ENCODE data around the gene FILIP1.

The FILIP1 gene

GRCh38 chr6:75263401-75263750 is 230.2 kb downstream of the FILIP1 start:
- no peak for TF ChIP-seq CTCF (IDR thresholded peaks at IDR 0.05; ENCODE audit: insufficient read depth, low read length, missing control alignments)
- POLR2A ChIA-PET = no interaction called here
- no peak overlapping the region for H3K4me3 ChIP-seq (ENCODE audit: low read depth, low read length)

GRCh38 chr6:75262716-75263400 is 230.7 kb downstream of the FILIP1 start:
- TF ChIP-seq CTCF (IDR thresholded peaks at IDR 0.05; ENCODE audit: insufficient read depth, low read length, missing control alignments) = no peak
- ChIA-PET POLR2A (no interaction called here), CTCF (interaction anchor here (0.8 to 1.9 kb wide), 7 partner anchors 12 to 284 kb away, joined by 3 to 7 read pairs (median 3); no protein-coding TSS in a partner anchor)
- H3K4me3 ChIP-seq (ENCODE audit: low read depth, low read length) = no peak overlapping the region
- DNase-seq (ENCODE audit: low read depth, low spot score) = no peak

More at GRCh38 chr6:75263401-75263750, 230.2 kb downstream of the FILIP1 start:
- DNase-seq (ENCODE audit: low read depth, low spot score) = no peak
- CTCF ChIA-PET = interaction anchor here (0.8 to 1.9 kb wide), 5 partner anchors 12 to 283 kb away, joined by 3 to 7 read pairs (median 4); no protein-coding TSS in a partner anchor

- POLR2A ChIA-PET = no interaction called here
Observed at GRCh38 chr6:75261299-75261698, 232.3 kb downstream of the FILIP1 start.

GRCh38 chr6:75257343-75258087 is 236.1 kb downstream of the FILIP1 start:
- no peak for TF ChIP-seq CTCF (IDR thresholded peaks at IDR 0.05; ENCODE audit: insufficient read depth, low read length, missing control alignments)
- no peak for DNase-seq (ENCODE audit: low read depth, low spot score)
- H3K4me3 ChIP-seq (ENCODE audit: low read depth, low read length) = no peak overlapping the region
- POLR2A ChIA-PET = no interaction called here
- CTCF ChIA-PET = interaction anchor here (1.0 to 4.9 kb wide), 9 partner anchors 8 to 289 kb away, joined by 3 to 34 read pairs (median 4); no protein-coding TSS in a partner anchor

More at GRCh38 chr6:75261299-75261698, 232.3 kb downstream of the FILIP1 start:
- no peak for TF ChIP-seq CTCF (IDR thresholded peaks at IDR 0.05; ENCODE audit: insufficient read depth, low read length, missing control alignments)
- CTCF ChIA-PET = interaction anchor here (1.0 to 1.9 kb wide), 7 partner anchors 9 to 266 kb away, joined by 3 to 6 read pairs (median 3); no protein-coding TSS in a partner anchor
- H3K4me3 ChIP-seq (ENCODE audit: low read depth, low read length) = no peak overlapping the region
- DNase-seq (ENCODE audit: low read depth, low spot score) = no peak

- POLR2A ChIA-PET = no interaction called here
- TF ChIP-seq CTCF (IDR thresholded peaks at IDR 0.05; ENCODE audit: insufficient read depth, low read length, missing control alignments) = no peak
- CTCF ChIA-PET = interaction anchor here (1.0 to 2.5 kb wide), 4 partner anchors 12 to 278 kb away, joined by 3 to 11 read pairs (median 4); no protein-coding TSS in a partner anchor
- no peak for DNase-seq (ENCODE audit: low read depth, low spot score)
- no peak overlapping the region for H3K4me3 ChIP-seq (ENCODE audit: low read depth, low read length)
Observed at GRCh38 chr6:75250552-75250951, 243.0 kb downstream of the FILIP1 start.

GRCh38 chr6:75249837-75250236 is 243.8 kb downstream of the FILIP1 start:
- ChIA-PET POLR2A (no interaction called here), CTCF (interaction anchor here (1.0 to 2.5 kb wide), 4 partner anchors 9 to 279 kb away, joined by 4 to 11 read pairs (median 4); no protein-coding TSS in a partner anchor)
- no peak for TF ChIP-seq CTCF (IDR thresholded peaks at IDR 0.05; ENCODE audit: insufficient read depth, low read length, missing control alignments)
- no peak for DNase-seq (ENCODE audit: low read depth, low spot score)
- H3K4me3 ChIP-seq (ENCODE audit: low read depth, low read length) = no peak overlapping the region

Data from AG04449 (cell line).